Calu3 (cell line): ENCODE results near the gene SELENOP. TPM values are rescaled to one million over a fixed set of nuclear protein-coding genes. Genes with fewer than 3 reads are reported as not detected.

Experiments
- BruUV-seq: library from RNA; stranded (reverse); fragments of 400-500 nt; replicated peaks from 2 replicates; lab custom pipeline; 2021; lab: Mats Ljungman, UMichigan
- CTCF ChIA-PET: fragments of 300-600 bp; sonication (Branson Sonifier 250); formaldehyde crosslinking; loops from one replicate; lab custom pipeline; 2022; ENCODE audit warnings: antibody characterized with exemption; lab: Charles Lee
- DNase-seq: peaks from one replicate; pipeline ENCODE4 v3.0.0; 2022
- H3K27ac Mint-ChIP-seq: one replicate; pipeline ENCODE4 v1.8.0; 2022; ENCODE audit warnings: mixed read lengths; ENCODE audit not compliant: unreplicated experiment
- H3K27me3 Mint-ChIP-seq: one replicate; pipeline ENCODE4 v1.8.0; 2022; ENCODE audit warnings: mixed read lengths; ENCODE audit not compliant: unreplicated experiment
- H3K36me3 Mint-ChIP-seq: one replicate; pipeline ENCODE4 v1.8.0; 2022; ENCODE audit warnings: mild to moderate bottlenecking, moderate library complexity, mixed read lengths; ENCODE audit not compliant: insufficient read depth, unreplicated experiment
- H3K4me1 Mint-ChIP-seq: one replicate; pipeline ENCODE4 v1.8.0; 2022; ENCODE audit warnings: mild to moderate bottlenecking, low read depth, mixed read lengths; ENCODE audit not compliant: unreplicated experiment
- H3K4me3 Mint-ChIP-seq: one replicate; pipeline ENCODE4 v1.8.0; 2022; ENCODE audit warnings: mild to moderate bottlenecking, low read depth, moderate library complexity, mixed read lengths; ENCODE audit not compliant: unreplicated experiment
- H3K9me3 Mint-ChIP-seq: one replicate; pipeline ENCODE4 v1.8.0; 2022; ENCODE audit warnings: low read depth, mixed read lengths; ENCODE audit not compliant: unreplicated experiment
- CTCF ChIP-seq: fragments of 200-600 bp; IDR thresholded peaks from one replicate; pipeline ENCODE4 v1.8.0; 2022; ENCODE audit warnings: antibody characterized with exemption; ENCODE audit not compliant: unreplicated experiment
- intact Hi-C: fragments of 100-400 bp; cut with micrococcal nuclease; formaldehyde crosslinking; loops from one replicate; pipeline ENCODE4 v1.10.0; 2022; ENCODE audit not compliant: unreplicated experiment
- total RNA-seq: library from RNA; stranded (reverse); gene quantifications from 2 replicates; pipeline ENCODE4 v1.2.3, GENCODE V29; 2022

SELENOP gene
- total RNA-seq, 1 experiment from 2014 or later: 2.0 TPM

GRCh38 chr5:42767491-42768105, 44.1 kb downstream of the SELENOP start:
- DNase-seq: no peak
- Mint-ChIP-seq H3K4me3 (no peak overlapping the region), H3K27ac (no peak overlapping the region), H3K36me3 (peaks cover 4% of the 10 kb centered on the region), H3K9me3 (peaks cover 5% of the 10 kb centered on the region), H3K4me1 (peaks cover 10% of the 10 kb centered on the region), H3K27me3 (no peaks in the 10 kb centered on the region)
- CTCF ChIA-PET: interaction anchor here (0.9 to 1.5 kb wide), 5 partner anchors 11 to 911 kb away, joined by 3 to 6 read pairs (median 4); partner anchors contain the start of genes CCDC152 and GHR
- BruUV-seq: no TSS peak
- TF ChIP-seq CTCF: peak; percentile 39
- intact Hi-C loops: loop anchor here (1.0 to 10.0 kb wide), 7 partner anchors 122 to 905 kb away; partner anchors contain the start of gene GHR

GRCh38 chr5:42761791-42762190, 49.9 kb downstream of the SELENOP start:
- no TSS peak for BruUV-seq
- no peak for TF ChIP-seq CTCF
- no peaks in the 10 kb centered on the region for H3K27me3 Mint-ChIP-seq
- CTCF ChIA-PET: no interaction called here
- DNase-seq: no peak
- H3K36me3 Mint-ChIP-seq: peaks cover 10% of the 10 kb centered on the region
- H3K4me1 Mint-ChIP-seq: peaks cover 10% of the 10 kb centered on the region
- H3K9me3 Mint-ChIP-seq: peaks cover 2% of the 10 kb centered on the region
- H3K27ac Mint-ChIP-seq: no peak overlapping the region
- no peak overlapping the region for H3K4me3 Mint-ChIP-seq
- intact Hi-C loops: loop anchor here (10.0 kb wide), 1 partner anchor 757 kb away; no protein-coding TSS in a partner anchor

GRCh38 chr5:42760426-42760825, 51.3 kb downstream of the SELENOP start:
- Mint-ChIP-seq H3K9me3 (peaks cover 2% of the 10 kb centered on the region), H3K27ac (no peak overlapping the region), H3K4me3 (no peak overlapping the region), H3K4me1 (peaks cover 17% of the 10 kb centered on the region), H3K36me3 (peaks cover 15% of the 10 kb centered on the region), H3K27me3 (no peaks in the 10 kb centered on the region)
- no peak for TF ChIP-seq CTCF
- no TSS peak for BruUV-seq
- CTCF ChIA-PET: no interaction called here
- intact Hi-C loops: loop anchor here (10.0 kb wide), 1 partner anchor 756 kb away; no protein-coding TSS in a partner anchor
- DNase-seq: no peak

- Mint-ChIP-seq H3K4me1 (peaks cover 17% of the 10 kb centered on the region), H3K9me3 (no peaks in the 10 kb centered on the region), H3K27ac (no peak overlapping the region), H3K4me3 (no peak overlapping the region), H3K36me3 (peaks cover 12% of the 10 kb centered on the region), H3K27me3 (no peaks in the 10 kb centered on the region)
- no TSS peak for BruUV-seq
- CTCF ChIA-PET: no interaction called here
- TF ChIP-seq CTCF: no peak
- DNase-seq: no peak
- intact Hi-C loops: no loop called here
Measured at GRCh38 chr5:42759456-42759855, 52.2 kb downstream of the SELENOP start.
